Inferior parietal cortex (tissue), 1 donor: Measurements from ENCODE around the gene ARHGEF33.

Source experiments
- DNase-seq: peaks from one replicate; pipeline ENCODE4 v3.0.0-alpha.2; 2016; ENCODE audit errors: extremely low spot score

ARHGEF33 gene

DNA sequence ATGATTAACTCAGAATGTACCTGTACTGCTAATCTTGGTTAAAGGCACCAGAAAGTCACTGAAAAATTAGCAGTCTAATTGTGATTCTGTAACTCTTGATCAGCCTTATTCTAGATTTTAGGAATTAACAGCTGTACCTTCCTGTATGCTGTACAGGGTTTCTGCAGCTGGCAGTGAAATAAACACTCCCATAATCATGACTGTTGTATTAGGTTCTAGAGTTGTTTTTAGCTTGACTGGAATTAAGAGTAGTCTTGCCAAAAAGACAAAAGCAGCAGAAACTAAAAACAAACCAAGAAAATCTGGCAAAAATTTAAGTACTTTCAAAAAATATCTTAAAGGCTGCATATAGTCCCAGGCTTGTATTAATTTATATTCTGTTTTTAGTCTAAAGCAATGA, 127.7 kb downstream of the ARHGEF33 start:
- no peak for DNase-seq

DNA sequence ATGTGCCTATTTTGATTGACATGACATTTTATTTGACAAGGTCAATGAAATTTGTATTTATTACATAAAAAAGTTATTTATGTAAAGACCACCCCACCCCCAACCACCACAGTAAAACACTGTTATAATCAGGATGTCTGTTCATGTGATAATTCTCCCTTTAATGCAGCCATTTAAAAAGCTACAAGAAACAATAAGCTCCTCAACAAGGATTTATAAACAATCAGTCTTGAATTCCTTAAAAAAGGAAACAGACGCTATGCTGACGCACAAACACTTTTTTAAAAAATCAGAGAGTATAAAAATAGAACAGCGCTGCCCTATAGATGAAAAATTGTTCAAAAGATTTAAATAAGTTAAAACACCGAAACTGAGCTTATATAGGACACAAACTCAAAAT, 129.0 kb downstream of the ARHGEF33 start:
- no peak for DNase-seq

GRCh38 chr2:39020383-39020782, 130.7 kb downstream of the ARHGEF33 start:
- DNase-seq = no peak

DNA sequence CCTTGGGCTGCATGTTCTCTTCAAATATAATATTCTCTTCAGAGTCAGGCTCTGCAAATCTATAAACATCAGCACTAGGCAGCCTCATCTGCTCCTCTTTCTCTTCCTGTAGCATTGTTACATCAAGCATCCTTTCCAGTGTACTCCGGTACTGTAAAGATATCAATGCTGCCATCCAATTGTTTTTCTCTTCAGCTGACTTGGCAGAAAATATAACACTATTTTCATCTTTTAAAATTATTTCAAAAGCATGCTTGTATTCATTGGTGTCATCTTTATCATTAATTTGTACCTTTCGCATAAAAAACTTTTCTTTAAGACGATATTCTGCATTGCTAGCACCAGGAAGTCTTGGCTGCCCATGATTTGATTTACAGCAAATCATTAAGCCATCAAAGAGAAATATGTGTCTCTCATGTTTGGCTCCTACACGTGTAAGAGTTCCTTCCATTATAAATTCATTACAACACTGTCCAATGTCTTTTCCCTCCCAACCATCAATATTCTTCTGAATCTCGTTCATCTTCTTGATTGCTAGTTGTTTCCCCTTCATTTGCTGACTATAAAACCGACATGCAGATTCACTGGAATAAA, 133.1 kb downstream of the ARHGEF33 start:
- DNase-seq = no peak

DNA sequence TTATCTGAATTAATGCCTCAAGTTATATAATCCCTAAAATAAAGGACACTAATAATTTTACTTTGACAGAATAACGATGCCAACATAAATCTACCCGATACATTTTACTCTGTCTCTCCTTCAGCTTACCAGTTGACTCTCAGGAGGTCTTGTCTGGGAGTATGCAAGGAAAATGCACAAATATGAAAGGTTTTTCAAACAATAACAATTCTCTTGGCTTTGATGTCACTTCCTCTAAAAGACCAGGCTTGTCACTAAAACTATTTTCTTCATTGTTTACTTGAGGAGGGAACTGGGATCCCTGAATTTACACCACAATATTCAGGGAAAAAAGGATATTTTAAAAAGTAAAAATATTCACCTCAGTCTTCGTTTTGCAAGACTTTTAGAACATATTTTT, 134.0 kb downstream of the ARHGEF33 start:
- no peak for DNase-seq

GRCh38 chr2:39024833-39025232, 135.2 kb downstream of the ARHGEF33 start:
- no peak for DNase-seq
